GM12875 (cell line): Measurements from ENCODE around the gene TMEM135.

Experiments
- H3K4me3 ChIP-seq: one replicate; pipeline ENCODE4 v1.5.1; 2011; ENCODE audit warnings: low read depth, low read length, control low read depth
- TF ChIP-seq, protein P1 (sequence below): IDR thresholded peaks from 2 replicates; pipeline ENCODE4 v1.5.1; 2011; ENCODE audit warnings: low read depth, mild to moderate bottlenecking, control low read depth, inconsistent platforms, low read length, moderate library complexity, borderline replicate concordance; ENCODE audit not compliant: insufficient read depth

Gene TMEM135

DNA sequence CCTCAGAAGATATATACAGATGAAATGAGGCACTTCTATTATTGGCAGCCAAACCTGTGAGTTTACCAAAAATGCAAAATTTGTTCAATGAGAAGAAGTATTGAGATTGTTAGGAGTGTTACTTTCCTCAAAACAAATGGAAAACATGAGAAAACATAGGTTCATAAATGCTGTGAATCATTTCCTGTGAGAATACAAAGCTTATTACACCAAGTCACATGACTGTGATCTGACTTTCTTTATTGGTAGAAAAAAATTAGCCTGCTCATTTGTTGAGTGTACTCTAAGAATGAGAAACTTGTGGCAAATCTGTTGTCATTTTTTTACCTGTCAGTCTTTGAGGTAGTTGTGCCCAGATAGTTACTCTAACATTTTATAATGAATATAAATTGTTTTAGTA, 215.1 kb downstream of the TMEM135 start:
- TF ChIP-seq, protein P1, sequence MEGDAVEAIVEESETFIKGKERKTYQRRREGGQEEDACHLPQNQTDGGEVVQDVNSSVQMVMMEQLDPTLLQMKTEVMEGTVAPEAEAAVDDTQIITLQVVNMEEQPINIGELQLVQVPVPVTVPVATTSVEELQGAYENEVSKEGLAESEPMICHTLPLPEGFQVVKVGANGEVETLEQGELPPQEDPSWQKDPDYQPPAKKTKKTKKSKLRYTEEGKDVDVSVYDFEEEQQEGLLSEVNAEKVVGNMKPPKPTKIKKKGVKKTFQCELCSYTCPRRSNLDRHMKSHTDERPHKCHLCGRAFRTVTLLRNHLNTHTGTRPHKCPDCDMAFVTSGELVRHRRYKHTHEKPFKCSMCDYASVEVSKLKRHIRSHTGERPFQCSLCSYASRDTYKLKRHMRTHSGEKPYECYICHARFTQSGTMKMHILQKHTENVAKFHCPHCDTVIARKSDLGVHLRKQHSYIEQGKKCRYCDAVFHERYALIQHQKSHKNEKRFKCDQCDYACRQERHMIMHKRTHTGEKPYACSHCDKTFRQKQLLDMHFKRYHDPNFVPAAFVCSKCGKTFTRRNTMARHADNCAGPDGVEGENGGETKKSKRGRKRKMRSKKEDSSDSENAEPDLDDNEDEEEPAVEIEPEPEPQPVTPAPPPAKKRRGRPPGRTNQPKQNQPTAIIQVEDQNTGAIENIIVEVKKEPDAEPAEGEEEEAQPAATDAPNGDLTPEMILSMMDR: no peak
- H3K4me3 ChIP-seq: no peak overlapping the region

DNA sequence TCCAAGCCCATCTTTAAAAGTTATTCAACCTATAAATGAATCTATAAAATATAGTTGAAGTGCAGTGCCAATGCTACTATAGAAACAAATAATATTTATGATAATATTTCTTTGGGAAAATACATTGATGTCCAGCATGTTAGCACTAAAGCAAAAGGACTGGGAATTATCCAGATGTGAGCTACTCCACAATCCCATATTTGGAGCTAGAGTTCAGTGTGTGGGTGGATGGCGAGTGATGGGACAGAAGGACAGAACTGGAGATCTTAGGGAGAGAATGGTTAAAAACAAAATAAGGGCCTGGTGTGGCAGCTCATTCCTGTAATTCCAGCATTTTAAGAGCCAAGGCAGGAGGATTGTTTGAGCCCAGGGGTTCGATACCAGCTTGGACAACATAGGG, 216.8 kb downstream of the TMEM135 start:
- TF ChIP-seq, protein P1: no peak
- H3K4me3 ChIP-seq: no peak overlapping the region

DNA sequence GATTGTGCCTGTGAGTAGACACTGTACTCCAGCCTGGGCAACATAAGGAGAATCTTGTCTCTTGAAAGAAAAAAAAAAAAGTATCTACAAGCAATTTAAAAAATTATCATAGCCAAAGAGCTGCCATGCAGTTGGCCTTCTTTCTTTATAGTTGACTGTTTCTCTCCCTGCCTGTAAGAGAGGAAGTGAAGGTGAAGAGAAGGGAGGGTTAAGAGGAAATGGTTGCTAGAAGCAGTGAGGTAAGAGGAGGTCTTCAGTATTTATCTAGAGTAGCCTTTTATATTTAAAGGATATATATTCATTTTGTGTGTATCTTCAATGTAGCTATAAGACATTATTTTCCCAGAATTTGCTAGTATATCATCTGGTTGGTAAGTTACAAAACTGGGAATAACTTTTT, 217.9 kb downstream of the TMEM135 start:
- no peak overlapping the region for H3K4me3 ChIP-seq
- TF ChIP-seq, protein P1: no peak

DNA sequence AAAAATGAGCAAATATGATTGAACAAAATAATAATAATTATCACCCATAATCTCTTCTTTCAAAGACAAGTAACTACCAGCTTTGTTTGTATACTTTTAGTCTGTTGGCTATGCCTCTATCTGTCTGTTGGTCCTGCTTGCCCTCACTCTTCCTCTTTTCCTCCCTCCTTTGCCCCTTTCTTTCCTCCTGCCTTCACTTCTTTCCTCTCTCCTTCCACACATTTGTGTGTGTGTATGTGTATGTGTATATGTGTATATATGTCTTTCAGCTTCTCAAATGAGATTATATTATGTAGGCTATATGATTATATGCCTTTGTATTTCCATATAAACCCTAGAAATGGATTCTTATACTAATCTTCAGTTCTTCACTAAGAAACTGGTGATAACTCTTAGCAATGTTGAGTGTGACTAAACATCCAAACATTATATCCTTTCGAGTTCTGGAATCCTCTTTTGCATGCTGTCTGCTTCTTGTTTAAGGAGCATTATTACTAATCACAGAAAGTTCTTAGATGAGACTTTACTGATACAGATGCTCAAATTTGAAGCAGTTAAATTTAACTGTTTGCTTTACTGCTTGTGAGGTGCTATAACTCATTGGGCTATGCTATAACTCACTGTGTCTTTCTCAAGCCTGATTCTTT, 219.1 kb downstream of the TMEM135 start:
- TF ChIP-seq, protein P1: no peak
- no peak overlapping the region for H3K4me3 ChIP-seq

DNA sequence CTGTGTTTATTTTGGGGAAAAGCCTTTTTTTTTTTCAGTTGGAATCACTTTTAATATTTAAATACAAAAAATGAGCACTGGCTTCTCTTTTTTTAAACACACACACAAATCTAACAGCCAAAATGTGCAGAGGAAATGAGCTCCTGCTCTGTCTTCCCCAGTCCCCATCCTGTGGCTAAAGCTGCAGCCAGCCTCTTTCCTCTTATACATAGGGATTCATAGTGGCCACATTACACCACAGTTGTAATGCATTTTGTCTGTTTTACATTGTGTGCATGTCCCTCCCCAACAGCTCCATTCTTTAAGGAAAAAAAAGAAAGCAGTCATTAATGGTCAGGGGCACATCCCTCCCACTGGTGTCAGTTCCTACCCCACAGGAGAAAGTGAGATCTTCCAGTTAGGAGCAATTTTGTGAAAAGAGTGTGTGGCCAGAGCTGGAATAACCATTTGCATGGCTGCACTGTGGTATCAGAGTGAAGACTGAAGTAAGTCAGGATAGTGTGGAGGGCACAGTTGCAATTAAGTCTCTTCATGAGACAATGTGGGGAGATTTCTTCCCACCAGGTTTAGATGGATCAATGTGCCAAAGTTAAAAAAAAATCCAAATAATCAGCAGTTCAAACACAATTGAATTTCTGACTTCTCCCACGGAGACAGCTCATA, 220.6 kb downstream of the TMEM135 start:
- no peak overlapping the region for H3K4me3 ChIP-seq
- TF ChIP-seq, protein P1: no peak

DNA sequence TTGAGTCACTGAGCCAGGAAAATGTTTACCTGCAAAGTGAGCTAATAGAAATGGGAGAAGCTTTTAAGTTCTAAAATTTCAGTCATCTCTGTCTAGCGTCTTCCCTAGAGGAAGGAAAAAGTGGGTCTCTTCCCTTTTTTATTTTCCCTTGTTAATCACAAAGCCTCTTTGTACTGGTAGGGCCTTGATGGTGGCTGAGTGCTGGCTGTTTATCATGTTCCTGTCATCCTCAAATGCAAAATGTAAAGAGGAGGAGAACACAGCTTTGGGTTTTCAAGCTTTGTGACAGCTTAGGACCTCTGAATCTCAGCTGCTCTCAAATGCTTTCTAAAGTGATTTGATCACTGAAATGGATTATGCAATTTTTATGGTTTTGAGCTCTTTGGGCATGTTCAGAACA, 222.0 kb downstream of the TMEM135 start:
- no peak overlapping the region for H3K4me3 ChIP-seq
- TF ChIP-seq, protein P1: no peak

DNA sequence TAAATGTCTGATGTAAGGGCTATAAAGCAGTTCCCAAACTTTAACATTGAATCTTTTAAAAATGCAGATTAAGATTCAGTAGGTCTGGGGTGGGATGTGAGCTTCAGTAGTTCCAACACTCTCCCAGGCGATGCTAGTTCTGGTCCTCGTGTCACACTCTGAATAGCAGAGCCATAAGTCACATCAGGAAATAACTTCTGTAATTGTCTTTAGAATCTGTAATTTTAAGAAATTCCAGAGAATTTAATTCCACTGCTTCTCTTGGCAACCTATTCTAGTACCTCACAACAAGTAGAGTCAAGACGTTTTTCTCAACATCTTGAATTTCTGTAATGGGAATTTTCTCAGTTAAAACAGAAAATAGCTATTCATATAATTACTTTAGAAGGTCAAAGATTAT, 223.1 kb downstream of the TMEM135 start:
- H3K4me3 ChIP-seq: no peak overlapping the region
- TF ChIP-seq, protein P1: no peak
